Activated CD4-positive, alpha-beta memory T cell treated with anti-CD3 and anti-CD28 coated beads for 36 hours (primary cell): ENCODE measurements around the gene SLC13A5. TPM values are rescaled to one million over a fixed set of nuclear protein-coding genes. Genes with fewer than 3 reads are reported as not detected.
"Not testable (repeated sequence)": the region's sequence is repeated elsewhere in the genome, so short reads cannot be mapped to it uniquely, and the experiment has no call there.

Experiments used
- CTCF ChIA-PET: fragments of 350-600 bp; sonication (Branson Sonifier 250); formaldehyde crosslinking; loops from one replicate; lab custom pipeline; 2021; ENCODE audit warnings: antibody characterized with exemption, inconsistent platforms; lab: Charles Lee
- POLR2A ChIA-PET: fragments of 350-600 bp; sonication (Branson Sonifier 250); formaldehyde crosslinking; loops from one replicate; lab custom pipeline; 2021; ENCODE audit warnings: antibody characterized with exemption; lab: Charles Lee
- DNase-seq: peaks from one replicate; pipeline ENCODE4 v3.0.0-alpha.2; 2020
- H3K27ac Mint-ChIP-seq: one replicate; pipeline ENCODE4 v1.8.0; 2021; ENCODE audit warnings: mixed read lengths
- H3K27me3 Mint-ChIP-seq: one replicate; pipeline ENCODE4 v1.8.0; 2021; ENCODE audit warnings: mixed read lengths
- H3K36me3 Mint-ChIP-seq: one replicate; pipeline ENCODE4 v1.8.0; 2021; ENCODE audit warnings: mixed read lengths
- H3K4me1 Mint-ChIP-seq: one replicate; pipeline ENCODE4 v1.8.0; 2021; ENCODE audit warnings: low read depth, mixed read lengths
- H3K4me3 Mint-ChIP-seq: one replicate; pipeline ENCODE4 v1.8.0; 2021; ENCODE audit warnings: mild to moderate bottlenecking, mixed read lengths
- H3K9me3 Mint-ChIP-seq: one replicate; pipeline ENCODE4 v1.8.0; 2021; ENCODE audit warnings: mixed read lengths
- intact Hi-C: fragments of 100-400 bp; cut with micrococcal nuclease; formaldehyde crosslinking; loops from one replicate; pipeline ENCODE4 v1.15.1; 2023
- total RNA-seq, 2 experiments: library from RNA; stranded (reverse); gene quantifications; one replicate each; pipeline ENCODE4 v1.2.3, GENCODE V29; 2021

The SLC13A5 gene
- total RNA-seq, 2 experiments from 2014 or later = not detected

DNA sequence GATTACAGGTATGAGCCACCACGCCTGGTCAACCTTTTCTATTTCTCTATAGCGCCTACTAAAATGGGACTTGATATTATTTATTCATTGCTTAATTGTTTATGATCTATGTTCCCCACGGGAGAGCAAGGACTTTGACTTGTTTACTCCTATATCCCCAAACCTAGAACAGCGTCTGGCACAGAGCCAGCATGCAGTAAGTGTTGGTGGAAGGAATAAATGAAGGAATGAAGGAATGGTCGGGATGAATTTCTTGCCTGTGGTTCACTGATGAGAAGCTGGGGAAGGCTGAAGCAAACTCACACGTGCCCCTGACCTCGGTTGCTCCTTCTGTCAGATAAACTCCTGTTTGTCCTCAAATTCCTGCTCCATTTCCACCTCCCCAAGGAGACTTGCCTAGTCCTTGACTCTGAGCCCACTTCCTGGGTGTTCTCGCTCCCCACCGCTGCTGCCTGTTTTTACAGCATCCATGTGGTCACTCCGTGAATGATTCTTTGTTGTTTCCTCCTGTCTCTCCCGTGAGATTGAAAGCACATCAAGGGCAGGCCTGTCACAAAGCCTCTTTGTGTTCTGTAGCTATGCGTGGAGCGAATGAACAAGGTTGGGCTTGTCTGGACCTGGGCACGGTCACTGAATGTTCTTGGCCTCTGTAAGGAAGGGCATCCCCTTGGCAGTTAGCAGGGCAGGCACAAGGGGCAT lies 44.3 kb downstream of the SLC13A5 start:
- Mint-ChIP-seq H3K27me3 (no peaks in the 10 kb centered on the region), H3K4me3 (no peak overlapping the region), H3K9me3 (no peaks in the 10 kb centered on the region), H3K4me1 (peaks cover 2% of the 10 kb centered on the region), H3K27ac (no peak overlapping the region), H3K36me3 (no peaks in the 10 kb centered on the region)
- intact Hi-C loops = loop anchor here (5.0 to 10.0 kb wide), 2 partner anchors 226 to 333 kb away; no protein-coding TSS in a partner anchor
- ChIA-PET POLR2A (no interaction called here), CTCF (interaction anchor here (0.9 to 1.5 kb wide), 2 partner anchors 173 to 175 kb away, joined by 3 read pairs; no protein-coding TSS in a partner anchor)
- no peak for DNase-seq

GRCh38 chr17:6668219-6668618 lies 45.0 kb downstream of the SLC13A5 start:
- DNase-seq = no peak
- H3K4me3 Mint-ChIP-seq = no peak overlapping the region
- ChIA-PET CTCF (interaction anchor here (0.8 kb wide), 1 partner anchor 20 kb away, joined by 3 read pairs; no protein-coding TSS in a partner anchor), POLR2A (no interaction called here)
- intact Hi-C loops = loop anchor here (5.0 to 10.0 kb wide), 2 partner anchors 227 to 334 kb away; no protein-coding TSS in a partner anchor
- no peaks in the 10 kb centered on the region for H3K27me3 Mint-ChIP-seq
- no peak overlapping the region for H3K27ac Mint-ChIP-seq
- no peaks in the 10 kb centered on the region for H3K9me3 Mint-ChIP-seq
- H3K4me1 Mint-ChIP-seq = peaks cover 2% of the 10 kb centered on the region
- H3K36me3 Mint-ChIP-seq = no peaks in the 10 kb centered on the region

- Mint-ChIP-seq H3K36me3 (no peaks in the 10 kb centered on the region), H3K4me1 (peaks cover 2% of the 10 kb centered on the region), H3K4me3 (no peak overlapping the region), H3K27ac (no peak overlapping the region), H3K9me3 (no peaks in the 10 kb centered on the region), H3K27me3 (no peaks in the 10 kb centered on the region)
- ChIA-PET POLR2A (no interaction called here), CTCF (interaction anchor here (0.7 to 2.4 kb wide), 4 partner anchors 21 to 227 kb away, joined by 3 to 23 read pairs (median 6); no protein-coding TSS in a partner anchor)
- intact Hi-C loops = loop anchor here (2.0 to 10.0 kb wide), 3 partner anchors 175 to 335 kb away; no protein-coding TSS in a partner anchor
- no peak for DNase-seq
Observed at GRCh38 chr17:6667516-6667915, 45.7 kb downstream of the SLC13A5 start.

GRCh38 chr17:6666557-6666956 lies 46.6 kb downstream of the SLC13A5 start:
- Mint-ChIP-seq H3K9me3 (no peaks in the 10 kb centered on the region), H3K4me3 (no peak overlapping the region), H3K27me3 (no peaks in the 10 kb centered on the region), H3K36me3 (no peaks in the 10 kb centered on the region), H3K4me1 (peaks cover 3% of the 10 kb centered on the region), H3K27ac (no peak overlapping the region)
- ChIA-PET POLR2A (no interaction called here), CTCF (interaction anchor here (0.7 to 2.4 kb wide), 12 partner anchors 10 to 1791 kb away, joined by 3 to 23 read pairs (median 4); partner anchors contain the start of genes C17orf100, KIAA0753, MED31 and SLC13A5)
- intact Hi-C loops = loop anchor here (2.0 to 10.0 kb wide), 3 partner anchors 176 to 336 kb away; no protein-coding TSS in a partner anchor
- DNase-seq = no peak

DNA sequence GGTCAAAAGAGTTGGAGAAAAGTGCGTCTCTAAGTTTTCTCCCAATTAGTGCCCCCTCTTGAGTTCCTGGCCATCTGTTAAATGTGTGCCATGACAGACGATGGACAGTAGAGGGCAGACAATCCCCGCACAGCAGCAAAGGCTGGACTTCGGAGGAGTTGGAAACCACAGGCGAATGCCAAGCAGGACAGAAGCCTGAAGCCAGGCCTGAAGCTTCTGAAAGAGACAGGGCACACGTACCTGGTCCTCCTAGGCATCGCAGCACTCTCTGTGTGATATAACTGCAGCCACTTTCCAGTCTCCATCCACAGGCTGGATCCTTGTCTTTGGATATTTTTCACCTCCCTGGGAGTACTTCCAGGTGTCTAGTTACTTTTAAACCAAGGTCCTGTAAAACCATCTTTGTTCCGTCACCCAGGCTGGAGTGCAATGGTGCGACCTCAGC lies 47.1 kb downstream of the SLC13A5 start:
- POLR2A ChIA-PET = no interaction called here
- Mint-ChIP-seq H3K4me1 (peaks cover 7% of the 10 kb centered on the region), H3K4me3 (no peak overlapping the region), H3K27ac (no peak overlapping the region), H3K27me3 (no peaks in the 10 kb centered on the region), H3K36me3 (no peaks in the 10 kb centered on the region), H3K9me3 (no peaks in the 10 kb centered on the region)
- intact Hi-C loops = loop anchor here (2.0 to 10.0 kb wide), 3 partner anchors 177 to 336 kb away; no protein-coding TSS in a partner anchor
- peak; percentile 65 for DNase-seq
- CTCF ChIA-PET = interaction anchor here (0.7 to 2.4 kb wide), 12 partner anchors 9 to 1791 kb away, joined by 3 to 23 read pairs (median 4); partner anchors contain the start of genes C17orf100, KIAA0753, MED31 and SLC13A5

GRCh38 chr17:6663200-6663599 lies 50.0 kb downstream of the SLC13A5 start:
- peaks cover 22% of the 10 kb centered on the region for H3K4me1 Mint-ChIP-seq
- DNase-seq, H3K4me3 Mint-ChIP-seq, H3K27ac Mint-ChIP-seq, H3K36me3 Mint-ChIP-seq, H3K9me3 Mint-ChIP-seq, POLR2A ChIA-PET, CTCF ChIA-PET, H3K27me3 Mint-ChIP-seq: not testable (repeated sequence)
- intact Hi-C loops = loop anchor here (10.0 kb wide), 1 partner anchor 232 kb away; no protein-coding TSS in a partner anchor

- Mint-ChIP-seq H3K4me3 (no peak overlapping the region), H3K36me3 (no peaks in the 10 kb centered on the region), H3K4me1 (peaks cover 27% of the 10 kb centered on the region), H3K27ac (no peak overlapping the region), H3K9me3 (no peaks in the 10 kb centered on the region), H3K27me3 (no peaks in the 10 kb centered on the region)
- ChIA-PET CTCF (interaction anchor here (1.4 to 1.5 kb wide), 3 partner anchors 40 to 343 kb away, joined by 3 to 4 read pairs (median 3); no protein-coding TSS in a partner anchor), POLR2A (interaction anchor here (0.5 to 1.9 kb wide), 2 partner anchors 10 to 33 kb away, joined by 3 to 7 read pairs; partner anchors contain the start of genes C17orf100 and MED31)
- intact Hi-C loops = loop anchor here (10.0 kb wide), 1 partner anchor 233 kb away; no protein-coding TSS in a partner anchor
- DNase-seq = no peak
Observed at GRCh38 chr17:6661464-6661848, 51.7 kb downstream of the SLC13A5 start.

DNA sequence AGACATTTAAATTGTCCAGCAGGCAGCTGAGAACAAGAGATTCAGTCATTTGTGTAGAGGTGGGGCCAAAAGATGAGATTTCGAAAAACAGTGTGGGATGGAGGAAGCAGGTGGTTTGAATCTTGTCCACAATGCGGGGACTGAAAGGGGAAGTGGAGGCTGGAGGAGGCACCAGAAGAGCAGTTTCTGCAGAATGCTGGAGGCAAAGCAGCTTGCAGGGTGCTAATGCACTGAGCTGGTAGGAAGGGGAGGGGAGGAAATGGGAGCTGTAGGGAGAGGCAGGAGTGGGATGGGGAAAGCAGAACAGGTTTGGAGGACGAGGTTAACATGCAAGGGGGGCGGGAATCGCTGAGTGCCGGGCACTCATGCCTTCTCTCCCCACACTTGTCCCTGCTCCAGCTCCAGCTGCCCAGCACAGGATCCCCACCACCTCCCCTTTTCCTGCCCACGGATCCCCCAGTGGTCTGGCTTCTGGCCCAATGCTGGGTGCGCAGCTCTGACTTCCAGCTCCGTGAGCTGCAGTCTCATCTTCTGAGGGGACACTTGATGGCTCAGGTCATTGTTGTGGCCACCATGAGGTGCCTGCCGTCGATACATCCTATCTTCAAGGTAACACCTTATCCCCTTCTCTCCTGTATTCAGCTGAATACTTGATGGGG lies 52.2 kb downstream of the SLC13A5 start:
- H3K36me3 Mint-ChIP-seq = no peaks in the 10 kb centered on the region
- CTCF ChIA-PET = interaction anchor here (1.4 to 1.5 kb wide), 3 partner anchors 40 to 343 kb away, joined by 3 to 4 read pairs (median 3); no protein-coding TSS in a partner anchor
- H3K27me3 Mint-ChIP-seq = no peaks in the 10 kb centered on the region
- H3K4me3 Mint-ChIP-seq = no peak overlapping the region
- peaks cover 27% of the 10 kb centered on the region for H3K4me1 Mint-ChIP-seq
- no peak overlapping the region for H3K27ac Mint-ChIP-seq
- POLR2A ChIA-PET = interaction anchor here (0.5 to 1.9 kb wide), 3 partner anchors 10 to 33 kb away, joined by 3 to 7 read pairs (median 3); partner anchors contain the start of genes C17orf100, KIAA0753, MED31 and TXNDC17
- DNase-seq = peak; percentile 53
- intact Hi-C loops = loop anchor here (10.0 kb wide), 1 partner anchor 234 kb away; no protein-coding TSS in a partner anchor
- no peaks in the 10 kb centered on the region for H3K9me3 Mint-ChIP-seq

DNA sequence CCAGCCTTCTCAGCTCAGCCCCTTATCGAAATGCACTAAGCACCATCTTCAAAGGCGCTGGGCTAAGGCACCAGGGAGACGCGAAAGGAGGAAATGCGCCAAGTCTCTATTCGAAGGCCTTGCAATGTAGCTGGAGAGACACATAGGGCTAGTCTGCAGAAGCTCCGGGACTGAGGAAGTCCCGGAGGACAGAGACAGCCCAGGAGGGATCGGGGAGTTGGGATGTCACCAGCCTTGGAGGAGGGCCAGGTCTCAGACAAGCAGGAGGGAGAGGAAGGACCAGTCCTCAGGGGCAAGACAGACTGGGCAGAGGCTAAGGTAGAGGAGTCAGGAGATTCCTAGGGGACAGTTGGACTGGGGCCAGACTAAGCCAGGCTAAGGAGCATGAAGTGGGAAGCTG lies 53.1 kb downstream of the SLC13A5 start:
- ChIA-PET CTCF (no interaction called here), POLR2A (interaction anchor here (1.4 to 1.9 kb wide), 2 partner anchors 9 to 19 kb away, joined by 3 to 7 read pairs; partner anchors contain the start of genes C17orf100, KIAA0753, MED31 and TXNDC17)
- Mint-ChIP-seq H3K4me3 (no peak overlapping the region), H3K4me1 (peaks cover 29% of the 10 kb centered on the region), H3K27me3 (no peaks in the 10 kb centered on the region), H3K36me3 (no peaks in the 10 kb centered on the region), H3K27ac (no peak overlapping the region), H3K9me3 (no peaks in the 10 kb centered on the region)
- DNase-seq = no peak
- intact Hi-C loops = loop anchor here (10.0 kb wide), 1 partner anchor 235 kb away; no protein-coding TSS in a partner anchor

DNA sequence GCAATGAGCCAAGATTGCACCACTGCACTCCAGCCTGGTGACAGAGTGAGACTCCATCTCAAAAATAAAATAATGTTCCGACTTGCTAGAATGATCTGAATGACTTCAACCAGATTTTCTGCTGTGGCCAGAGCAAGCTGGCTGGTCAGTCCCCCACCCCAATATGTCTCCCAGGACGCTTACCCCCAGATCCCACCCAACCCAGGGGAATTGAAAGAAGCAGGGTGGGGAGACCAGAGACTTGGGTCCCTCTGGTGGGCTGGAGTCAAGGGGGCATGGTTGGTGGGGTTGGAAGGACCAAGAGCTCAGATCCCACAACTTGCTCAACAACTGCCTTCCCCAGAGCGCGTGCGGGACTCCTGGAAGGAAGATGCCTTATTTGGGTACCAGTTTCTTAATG lies 54.8 kb downstream of the SLC13A5 start:
- H3K27ac Mint-ChIP-seq, CTCF ChIA-PET, H3K4me3 Mint-ChIP-seq: not testable (repeated sequence)

GRCh38 chr17:6657633-6658287 lies 55.4 kb downstream of the SLC13A5 start:
- H3K27ac Mint-ChIP-seq = peak overlapping the region; percentile 55
- peak overlapping the region; percentile 70 for H3K4me3 Mint-ChIP-seq
- POLR2A ChIA-PET = interaction anchor here (0.7 to 1.0 kb wide), 2 partner anchors 17 to 18 kb away, joined by 3 read pairs; partner anchors contain the start of gene KIAA0753
- H3K4me1 Mint-ChIP-seq = peaks cover 46% of the 10 kb centered on the region
- no peaks in the 10 kb centered on the region for H3K27me3 Mint-ChIP-seq
- H3K9me3 Mint-ChIP-seq = no peaks in the 10 kb centered on the region
- peak; percentile 34 for DNase-seq
- H3K36me3 Mint-ChIP-seq = peaks cover 3% of the 10 kb centered on the region
- CTCF ChIA-PET = interaction anchor here (0.9 to 1.5 kb wide), 2 partner anchors 8 to 186 kb away, joined by 3 read pairs; no protein-coding TSS in a partner anchor
- intact Hi-C loops = no loop called here

More for the DNA sequence above, 54.8 kb downstream of the SLC13A5 start:
- intact Hi-C loops, H3K9me3 Mint-ChIP-seq, H3K27me3 Mint-ChIP-seq, POLR2A ChIA-PET, H3K36me3 Mint-ChIP-seq, DNase-seq: not testable (repeated sequence)
- H3K4me1 Mint-ChIP-seq = peaks cover 40% of the 10 kb centered on the region
